Small intestine (tissue), 7 donors: ENCODE measurements around the gene CCDC200. TPM values are rescaled to one million over a fixed set of nuclear protein-coding genes. Genes with fewer than 3 reads are reported as not detected.
"Not testable (repeated sequence)": the region's sequence is repeated elsewhere in the genome, so short reads cannot be mapped to it uniquely, and the experiment has no call there.

ENCODE experiments used
- DNase-seq, 2 donors: peaks; one replicate each; pipeline versions ENCODE4 v3.0.0 to v3.0.0-alpha.2; 2013
- FAIRE-seq: peaks from 2 replicates; lab custom pipeline; 2012; peaks lifted over from hg19 to GRCh38; lab: Jason Lieb, UNC
- H3K27ac ChIP-seq, 3 donors: one replicate each; pipeline ENCODE4 v1.5.1; 2013; ENCODE audit warnings: low read length in 2 of 3, mild to moderate bottlenecking in 2 of 3, control low read depth in 1 of 3, inconsistent platforms in 1 of 3, low read depth in 1 of 3, moderate library complexity in 1 of 3
- H3K27me3 ChIP-seq, 3 donors: one replicate each; pipeline ENCODE4 v1.6.1; 2013; ENCODE audit warnings: low read length in 3 of 3, inconsistent platforms in 1 of 3; ENCODE audit not compliant: control insufficient read depth in 3 of 3, insufficient read depth in 3 of 3
- H3K36me3 ChIP-seq, 3 donors: one replicate each; pipeline ENCODE4 v1.6.1; 2013; ENCODE audit warnings: low read length in 3 of 3, inconsistent platforms in 1 of 3, low read depth in 1 of 3, mild to moderate bottlenecking in 1 of 3, moderate library complexity in 1 of 3; ENCODE audit not compliant: control insufficient read depth in 3 of 3, insufficient read depth in 2 of 3
- H3K4me1 ChIP-seq, 3 donors: one replicate each; pipeline ENCODE4 v1.6.1; 2013; ENCODE audit warnings: low read length in 2 of 3, inconsistent platforms in 1 of 3, low read depth in 1 of 3, mild to moderate bottlenecking in 1 of 3, moderate library complexity in 1 of 3; ENCODE audit not compliant: control insufficient read depth in 3 of 3, insufficient read depth in 2 of 3
- H3K4me3 ChIP-seq, 3 donors: one replicate each; pipeline ENCODE4 v1.5.1; 2013; ENCODE audit warnings: low read length in 3 of 3, control low read depth in 1 of 3, inconsistent platforms in 1 of 3, low read depth in 1 of 3, mild to moderate bottlenecking in 1 of 3, moderate library complexity in 1 of 3
- H3K9me3 ChIP-seq, 2 donors: one replicate each; pipeline ENCODE4 v1.6.1; 2013; ENCODE audit warnings: low read depth in 1 of 2, low read length in 1 of 2; ENCODE audit not compliant: control insufficient read depth in 2 of 2, insufficient read depth in 1 of 2
- WGBS, 3 donors: extraction: QIAGEN DNeasy Blood & Tissue Kit; methylation state at CpG; one replicate each; pipeline ENCODE4 v1.1.7; 2013; 5-methylcytosine and 5-hydroxymethylcytosine counted together
- polyA plus RNA-seq, 4 donors: library from polyadenylated mRNA; stranded (reverse) in 3 of 4; unstranded in 1 of 4; fragments of 200-250 nt in 3 of 4; fragments of 120-200 nt in 1 of 4; gene quantifications; one replicate each; pipeline versions ENCODE4 v1.2.1 to v1.2.3, GENCODE V29; 2013
- donor health status: healthy with polysubstance abuse.
- donor health status: control.
- donor health status: control.
- donor health status: Bipolar disorder and iron deficiency.
- donor health status: healthy.

CCDC200 gene
- polyA plus RNA-seq, 4 donors, result 54.2 TPM; not detected in 3

DNA sequence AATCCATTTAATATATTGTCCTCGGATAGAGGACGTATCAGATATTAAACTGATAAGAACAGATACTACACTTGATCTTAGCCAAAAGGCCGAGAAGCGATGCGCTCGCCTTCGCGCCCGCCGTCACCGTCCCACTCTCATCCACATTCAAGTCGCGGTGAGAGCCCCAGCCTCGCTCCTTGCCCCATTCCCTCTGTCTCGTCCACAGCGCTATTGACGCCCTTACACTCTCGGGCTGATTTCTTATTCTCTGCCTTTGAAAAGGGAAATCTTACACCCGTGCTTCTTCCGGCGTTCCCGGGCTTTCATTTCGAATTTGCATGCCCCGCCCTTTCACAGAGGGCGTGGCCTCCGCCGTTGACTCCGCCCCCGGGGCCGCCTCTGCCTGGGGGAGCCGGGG, 5.5 kb upstream of the CCDC200 start, which contains the start of gene RNU2-1:
Gene RNU2-1, minus strand, starts transcription at position 101 of the 400 bp plus-strand sequence.
- H3K27ac ChIP-seq, FAIRE-seq, H3K4me1 ChIP-seq, DNase-seq, H3K4me3 ChIP-seq, H3K36me3 ChIP-seq, H3K9me3 ChIP-seq, H3K27me3 ChIP-seq: not testable (repeated sequence)
- WGBS, 3 donors, result no CpG with 5 or more reads among the region's 31 CpGs

- DNase-seq, H3K36me3 ChIP-seq, H3K9me3 ChIP-seq, H3K27ac ChIP-seq, H3K4me1 ChIP-seq, FAIRE-seq, H3K4me3 ChIP-seq, H3K27me3 ChIP-seq: not testable (repeated sequence)
- 11% methylated on average over 1 of the region's 15 CpGs; no CpG with 5 or more reads in 2 of the 3 donors for WGBS, 3 donors
Measured at GRCh38 chr17:43233263-43233662, 4.8 kb upstream of the CCDC200 start.

DNA sequence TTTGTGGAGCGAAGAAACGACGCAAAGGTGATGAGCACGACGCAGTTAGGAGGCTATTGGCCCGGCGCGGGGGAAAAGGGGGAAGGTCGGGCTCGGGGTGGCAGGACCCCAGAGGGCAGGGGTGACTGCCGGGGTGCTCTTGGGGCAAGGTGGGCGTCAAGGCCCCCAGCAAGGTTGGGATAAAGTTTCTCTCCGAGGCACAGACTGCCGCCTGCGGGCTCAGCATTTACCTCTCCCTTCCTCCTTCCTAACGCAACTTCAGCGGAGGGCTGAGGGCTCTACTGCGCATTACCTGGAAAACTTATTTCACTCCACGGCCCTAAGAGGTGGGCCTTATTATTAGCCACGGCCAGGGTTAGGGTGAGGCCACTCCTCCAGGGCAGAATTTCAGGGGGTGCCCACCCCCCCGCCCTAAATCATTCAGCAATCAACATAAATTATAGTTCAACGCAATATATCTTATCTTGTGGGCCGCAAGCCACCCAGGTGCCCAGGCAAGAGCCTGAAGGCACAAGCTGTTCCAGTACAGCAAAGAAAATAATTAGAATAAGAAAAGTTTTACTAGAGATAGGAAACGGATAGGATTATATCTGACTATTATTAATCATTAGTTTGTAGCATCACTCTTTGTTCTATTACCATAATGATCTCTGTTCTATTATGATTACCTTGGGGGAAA, 3.7 kb upstream of the CCDC200 start:
- Histone ChIP-seq H3K4me3 (peak overlapping the region in 1 of 3 donors; percentile 2), H3K27ac (peak overlapping the region in 1 of 3 donors; percentile 30)
- peak; percentile 32 to 54 for DNase-seq
- H3K36me3 ChIP-seq, H3K4me1 ChIP-seq, FAIRE-seq, H3K9me3 ChIP-seq, H3K27me3 ChIP-seq: not testable (repeated sequence)
- 33 to 67% (median 56%) methylated on average over 8 to 16 of the region's 24 CpGs for WGBS, 3 donors

DNA sequence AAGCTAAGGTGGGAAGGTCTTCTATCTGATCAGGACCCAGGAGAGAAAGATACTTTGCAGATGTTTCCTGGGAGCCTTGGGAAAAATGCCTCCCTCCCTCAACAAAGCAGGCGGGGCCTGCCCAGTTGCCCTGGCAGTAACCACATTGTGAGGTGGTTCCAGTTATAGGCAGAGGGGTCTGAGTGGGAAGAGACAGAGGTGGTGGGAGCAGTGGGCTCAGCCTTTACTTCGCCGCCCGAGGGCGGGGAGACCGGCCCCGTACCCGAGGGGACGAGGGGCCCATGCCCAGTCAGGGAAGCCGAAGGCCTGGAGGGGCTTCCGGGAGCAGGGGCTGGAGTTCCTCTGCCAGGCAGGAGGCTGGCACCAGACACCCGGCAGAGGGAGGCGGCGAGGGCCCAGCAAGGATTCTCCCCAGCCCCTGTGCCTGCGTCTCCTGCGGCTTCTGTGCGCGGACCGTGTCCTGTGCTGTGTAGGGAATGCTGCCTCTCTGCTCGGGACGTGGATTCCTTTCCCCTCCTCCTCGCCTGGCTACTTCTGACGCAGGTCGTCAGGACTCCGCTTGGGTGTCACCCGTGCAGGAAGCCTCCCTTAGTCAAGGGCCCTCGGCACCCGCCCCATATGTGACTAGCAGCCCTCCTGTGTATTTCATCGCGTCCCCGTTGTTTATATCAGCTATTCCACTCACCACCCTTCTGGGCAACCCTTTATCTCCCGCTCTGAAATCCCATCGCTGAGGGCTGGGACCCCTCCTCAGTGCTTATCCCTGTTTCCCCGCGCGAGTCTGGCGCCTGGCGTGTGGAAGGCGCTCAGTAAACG, 3.0 kb upstream of the CCDC200 start:
- H3K36me3 ChIP-seq, DNase-seq, H3K4me3 ChIP-seq, H3K27me3 ChIP-seq, H3K4me1 ChIP-seq, FAIRE-seq, H3K9me3 ChIP-seq: not testable (repeated sequence)
- 56 to 84% (median 62%) methylated on average over 12 to 19 of the region's 40 CpGs for WGBS, 3 donors
- H3K27ac ChIP-seq, result peak overlapping the region in 1 of 3 donors; percentile 30

DNA sequence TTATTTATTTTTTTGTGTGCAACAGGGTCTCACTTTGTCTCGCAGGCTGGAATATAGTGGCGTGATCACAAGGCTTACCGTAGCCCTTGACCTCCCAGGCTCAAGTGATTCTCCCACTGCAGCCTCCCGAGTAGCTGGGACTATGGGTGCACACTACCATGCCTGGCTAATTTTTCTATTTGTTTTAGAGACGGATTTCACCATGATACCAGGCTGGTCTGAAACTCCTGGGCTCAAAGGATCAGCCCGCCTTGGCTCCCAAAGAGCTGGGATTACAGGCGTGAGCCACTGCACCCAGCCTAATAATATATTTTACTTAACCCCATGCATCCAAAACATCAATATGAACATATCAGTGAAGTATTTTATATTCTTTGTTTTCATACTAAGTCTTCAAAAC, 2.0 kb downstream of the CCDC200 start:
- Histone ChIP-seq H3K9me3 (no peaks in the 10 kb centered on the region), H3K4me1 (no peaks in the 10 kb centered on the region), H3K27me3 (no peaks in the 10 kb centered on the region), H3K36me3 (peaks cover 2 to 48% (median 3%) of the 10 kb centered on the region in 3 donors), H3K27ac (no peak overlapping the region), H3K4me3 (no peak overlapping the region)
- DNase-seq, result no peak
- no peak for FAIRE-seq
- WGBS, 3 donors, result 92 to 96% (median 95%) methylated on average over 7 of the region's 7 CpGs

DNA sequence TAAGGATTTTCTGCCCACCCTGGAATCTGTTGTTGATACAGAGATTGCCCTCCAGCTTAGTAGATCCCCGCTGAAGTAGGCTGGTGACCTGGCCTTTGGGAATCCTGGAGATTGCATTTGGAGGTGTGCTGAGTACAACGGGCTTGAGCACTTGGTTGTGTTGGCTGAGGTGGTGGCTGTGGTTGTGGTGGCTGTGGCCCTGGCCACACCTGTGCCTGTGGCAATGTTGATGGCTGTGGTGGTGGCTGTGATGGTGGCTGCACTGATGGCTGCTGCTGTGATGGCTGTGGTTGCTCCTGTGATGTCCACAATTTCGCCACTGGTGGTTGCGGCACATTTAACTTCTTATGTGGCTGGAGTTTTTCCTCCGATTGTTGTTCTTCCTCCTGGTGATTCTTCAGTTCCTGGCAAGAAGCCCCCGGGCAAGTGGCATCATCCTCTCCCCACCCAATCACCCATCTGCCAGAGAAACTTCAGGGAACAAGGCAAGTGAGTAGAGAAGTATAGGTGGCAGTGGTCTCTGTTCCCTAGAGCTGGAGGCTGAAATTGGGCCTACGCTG, 4.2 kb downstream of the CCDC200 start:
- 87 to 98% (median 87%) methylated on average over 7 of the region's 7 CpGs for WGBS, 3 donors

DNA sequence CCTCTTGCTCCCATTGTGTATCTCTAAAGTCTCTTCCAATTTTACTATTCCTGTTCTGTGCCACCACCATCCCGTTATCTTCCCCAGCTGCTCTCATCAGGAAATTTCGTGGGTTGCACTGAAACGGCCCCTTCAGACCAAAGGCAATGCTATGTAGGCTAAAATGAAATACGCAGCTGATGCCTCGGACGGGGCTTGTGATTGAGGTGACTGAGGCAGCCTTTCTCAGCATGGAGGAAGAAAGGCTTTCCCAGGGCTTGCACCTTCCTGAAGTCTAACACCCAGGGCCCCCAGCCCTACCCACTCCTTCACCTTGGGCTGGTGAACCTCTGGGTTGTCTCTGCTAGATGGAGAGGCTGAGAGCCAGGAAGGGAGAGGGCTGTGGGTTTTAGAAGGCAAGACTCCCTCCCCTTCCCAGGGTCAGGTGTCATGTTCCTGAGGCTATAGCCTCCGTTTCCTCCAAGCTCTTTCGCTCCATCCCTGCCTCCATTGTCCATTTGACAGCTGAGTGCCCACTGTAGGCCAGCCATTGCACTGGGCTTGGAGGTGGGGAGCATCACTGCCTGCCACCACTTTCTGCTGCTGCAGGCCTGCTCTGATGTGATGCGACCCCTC, 7.8 kb downstream of the CCDC200 start:
- H3K27ac ChIP-seq, result no peak overlapping the region
- FAIRE-seq (no peak), DNase-seq (no peak)
- peaks cover 0 to 86% (median 6%) of the 10 kb centered on the region in 3 donors for H3K36me3 ChIP-seq
- H3K4me3 ChIP-seq, result no peak overlapping the region
- peaks cover 0 to 41% (median 0%) of the 10 kb centered on the region in 3 donors for H3K4me1 ChIP-seq
- no peaks in the 10 kb centered on the region for H3K27me3 ChIP-seq
- WGBS, 3 donors, result 86 to 90% (median 90%) methylated on average over 9 of the region's 9 CpGs
- no peaks in the 10 kb centered on the region for H3K9me3 ChIP-seq

More for the DNA sequence above, 4.2 kb downstream of the CCDC200 start:
- FAIRE-seq, result no peak
- H3K4me3 ChIP-seq, result no peak overlapping the region
- DNase-seq, result no peak
- no peaks in the 10 kb centered on the region for H3K27me3 ChIP-seq
- no peak overlapping the region for H3K27ac ChIP-seq
- peaks cover 0 to 6% (median 0%) of the 10 kb centered on the region in 3 donors for H3K4me1 ChIP-seq
- H3K36me3 ChIP-seq, result peaks cover 2 to 68% (median 3%) of the 10 kb centered on the region in 3 donors
- no peaks in the 10 kb centered on the region for H3K9me3 ChIP-seq
